GM19025 (cell line): ENCODE results near the gene PCSK1.
"Not testable (repeated sequence)": the region's sequence is repeated elsewhere in the genome, so short reads cannot be mapped to it uniquely, and the experiment has no call there.

Experiments used
- ATAC-seq: cut with Tn5 transposase; IDR thresholded peaks from one replicate; pipeline ENCODE4 v1.9.1; 2021; ENCODE audit warnings: mild to moderate bottlenecking, low read depth, moderate library complexity; ENCODE audit not compliant: unreplicated experiment

Gene PCSK1

DNA sequence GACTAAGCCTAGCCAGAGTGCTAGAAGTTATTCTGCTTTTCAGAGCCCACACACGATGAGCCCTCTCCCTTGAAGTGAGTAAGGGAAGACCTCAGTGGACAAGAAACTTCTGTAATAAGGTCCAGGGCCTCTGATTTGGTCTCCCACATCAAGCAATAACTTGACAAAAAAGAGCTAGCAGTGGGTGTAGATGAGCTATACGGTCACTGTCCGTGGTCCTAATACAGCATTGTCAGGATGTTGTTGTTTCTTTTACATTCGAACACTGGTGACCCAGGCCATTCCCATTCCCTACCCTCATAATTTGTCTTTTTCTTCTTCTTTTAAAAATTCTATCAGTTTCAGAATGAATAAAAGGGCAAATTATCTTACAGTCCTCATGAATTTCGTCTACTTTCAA is 5.2 kb downstream of the PCSK1 start:
- no peak for ATAC-seq

DNA sequence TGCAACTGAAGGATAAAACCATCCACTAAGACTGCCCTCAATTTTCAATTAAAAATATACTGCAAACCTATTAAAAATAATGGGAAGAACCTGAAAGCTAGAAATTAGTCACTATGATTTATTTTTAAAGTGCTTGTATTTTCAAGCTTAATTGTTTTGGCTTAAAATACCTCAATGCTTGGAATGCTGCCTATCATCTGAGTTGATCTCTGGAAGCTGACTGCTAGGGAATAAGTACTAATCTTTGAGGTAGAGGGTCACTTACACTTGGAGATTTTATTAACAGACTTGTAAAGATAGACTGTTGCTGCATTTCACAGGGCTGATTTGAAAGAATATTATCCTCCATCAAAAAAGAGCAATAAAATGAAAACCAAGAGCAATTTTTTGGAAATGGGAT is 6.2 kb downstream of the PCSK1 start:
- ATAC-seq = no peak

GRCh38 chr5:96425443-96425842 is 7.6 kb downstream of the PCSK1 start:
- ATAC-seq = no peak

DNA sequence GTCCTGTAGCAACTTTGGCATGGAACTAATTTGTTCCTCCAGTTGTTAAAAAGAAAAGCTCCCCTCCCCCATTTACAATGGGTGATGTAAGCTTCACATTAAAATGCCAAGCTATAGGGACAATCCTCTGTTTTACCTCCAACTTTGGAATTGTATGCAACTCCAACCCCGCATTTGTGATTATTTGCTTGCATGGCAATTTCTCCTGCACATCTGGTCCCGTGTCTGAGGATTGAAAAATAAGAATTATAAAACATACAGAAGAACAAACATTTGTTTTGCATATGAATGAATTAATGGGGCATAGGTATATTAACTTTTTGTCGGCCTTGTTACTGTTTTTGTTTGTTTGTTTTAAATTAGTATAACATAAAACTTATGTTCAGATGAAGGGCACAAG is 17.2 kb downstream of the PCSK1 start:
- ATAC-seq = no peak

DNA sequence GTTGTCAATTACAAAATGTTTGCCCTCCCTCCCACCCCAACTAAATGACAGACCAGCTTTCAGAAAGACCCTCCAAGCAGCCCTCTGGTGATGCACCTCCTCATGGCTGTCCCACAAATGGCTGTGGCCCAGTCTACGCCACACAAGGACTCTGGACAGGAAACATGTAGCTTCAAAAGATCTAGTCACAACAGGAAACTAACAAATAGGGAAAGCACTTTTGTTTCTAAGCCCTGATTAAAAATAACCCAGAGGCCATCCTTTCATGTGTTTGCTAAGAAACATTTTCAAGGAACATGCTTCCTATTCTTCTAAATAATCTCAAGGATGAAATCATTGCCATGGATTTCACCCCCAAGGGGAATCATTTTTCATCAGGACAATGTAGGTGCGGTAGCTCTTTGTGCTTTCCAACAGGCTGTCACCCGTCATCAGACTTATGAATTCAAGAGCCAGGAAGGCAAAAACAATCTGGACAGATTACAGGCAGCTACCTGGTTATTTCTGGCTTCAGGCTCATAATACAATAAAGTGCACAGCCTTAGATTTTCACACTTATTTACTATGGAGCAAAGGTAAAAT is 20.1 kb downstream of the PCSK1 start:
- ATAC-seq = no peak

GRCh38 chr5:96410013-96410412 is 23.0 kb downstream of the PCSK1 start:
- ATAC-seq = no peak

- no peak for ATAC-seq
These were observed 24.1 kb downstream of the PCSK1 start for GRCh38 chr5:96408841-96409538.

- no peak for ATAC-seq
These were observed 24.8 kb downstream of the PCSK1 start for GRCh38 chr5:96408210-96408777.

GRCh38 chr5:96407436-96407835 is 25.6 kb downstream of the PCSK1 start:
- ATAC-seq = no peak

- ATAC-seq = no peak
These were observed 28.7 kb downstream of the PCSK1 start for GRCh38 chr5:96404191-96404867.

- no peak for ATAC-seq
These were observed 30.5 kb downstream of the PCSK1 start for GRCh38 chr5:96402500-96402899.

DNA sequence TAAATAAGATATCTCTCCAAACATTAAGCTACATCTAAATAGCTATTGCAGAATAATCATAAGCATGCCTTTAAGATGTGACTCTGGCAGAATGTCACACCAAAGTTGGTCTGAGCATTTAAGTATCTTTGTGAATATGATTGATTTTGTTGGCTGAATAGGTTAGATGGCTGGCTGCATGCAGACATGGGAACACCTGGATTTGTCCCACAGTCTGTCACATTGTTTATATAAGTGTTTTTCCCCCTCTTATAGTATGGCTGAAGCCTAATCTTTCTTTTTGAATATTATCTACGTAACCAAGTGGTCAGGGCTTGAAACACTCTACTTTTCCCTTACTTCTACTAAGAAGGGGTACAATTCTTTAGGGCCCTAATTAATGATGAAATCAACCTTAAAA is 36.2 kb downstream of the PCSK1 start:
- no peak for ATAC-seq

GRCh38 chr5:96395295-96395694 is 37.8 kb downstream of the PCSK1 start:
- not testable (repeated sequence) for ATAC-seq

DNA sequence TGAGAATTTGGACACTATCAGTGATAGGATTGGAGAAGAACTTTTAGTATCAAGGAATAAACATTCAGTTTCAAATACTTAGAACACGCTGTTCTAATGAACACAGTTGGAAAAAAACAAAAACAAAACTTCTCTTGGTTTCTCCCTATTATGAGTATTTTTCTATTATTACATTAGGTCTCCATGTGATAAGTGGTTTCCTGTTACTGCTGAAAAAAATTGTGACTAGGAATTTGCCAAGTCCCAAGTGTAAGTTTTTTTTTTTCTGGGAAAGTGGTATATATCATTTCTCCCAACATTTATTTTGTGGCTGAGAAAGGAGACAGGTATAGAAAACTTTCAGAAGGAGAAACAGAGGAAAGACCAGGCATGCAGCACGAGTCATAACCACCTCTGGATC is 41.1 kb downstream of the PCSK1 start:
- no peak for ATAC-seq

DNA sequence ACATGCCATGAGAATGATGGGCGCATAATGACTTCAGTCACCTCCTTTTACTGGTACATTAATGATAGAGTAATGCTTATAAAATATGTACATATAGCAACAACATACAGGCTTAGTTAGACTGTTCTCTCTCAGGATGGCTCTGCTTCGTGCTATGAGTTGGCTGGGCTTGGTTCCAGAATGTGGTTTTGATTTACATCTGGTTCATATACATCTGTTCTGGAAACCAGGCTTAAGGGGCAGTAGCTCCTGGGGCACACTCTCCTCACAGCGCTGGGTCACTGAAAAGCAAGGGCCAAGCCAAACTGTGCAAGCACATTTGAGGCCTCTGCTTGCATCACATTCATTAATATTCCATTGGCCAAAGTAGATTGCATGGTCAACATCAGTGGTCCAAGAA is 44.9 kb downstream of the PCSK1 start:
- no peak for ATAC-seq

DNA sequence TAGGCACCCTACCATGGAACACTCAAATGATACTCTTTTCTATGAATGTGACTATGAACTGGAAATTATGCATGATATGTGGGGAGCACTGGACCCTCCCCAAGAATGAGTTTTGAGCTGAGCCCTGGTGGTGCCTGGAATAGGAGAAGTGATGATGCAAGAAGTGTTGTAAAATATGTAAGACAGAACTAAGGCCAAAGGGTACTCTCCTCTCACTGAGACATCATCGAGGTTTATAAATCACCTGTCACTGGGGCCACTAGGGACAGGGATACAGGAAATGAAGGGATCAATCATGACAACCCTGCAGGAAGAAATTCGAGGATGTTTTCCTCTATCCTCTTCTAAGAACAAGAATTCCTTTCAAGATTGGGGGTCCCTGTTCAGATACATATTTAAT is 45.4 kb downstream of the PCSK1 start:
- ATAC-seq = no peak

GRCh38 chr5:96385538-96385937 is 47.5 kb downstream of the PCSK1 start:
- ATAC-seq = no peak

DNA sequence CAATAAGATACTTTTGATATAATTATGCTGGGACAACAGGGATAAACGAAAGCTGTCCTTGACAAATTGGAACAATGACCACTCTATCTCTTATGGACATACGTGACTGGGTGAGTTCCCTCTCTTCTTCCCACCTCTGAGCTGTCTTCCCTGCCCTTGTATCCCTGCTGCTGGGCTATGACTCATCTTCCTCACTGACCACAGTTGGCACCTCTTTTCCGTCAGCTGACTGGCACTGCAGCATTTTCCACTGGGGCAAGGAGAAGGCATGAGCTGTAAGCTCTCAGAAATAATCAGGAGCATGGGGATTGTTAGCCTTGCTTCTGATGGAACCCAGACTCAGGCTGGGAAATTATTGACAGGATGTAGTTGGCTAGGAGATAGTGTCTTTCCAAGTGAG is 48.7 kb downstream of the PCSK1 start:
- no peak for ATAC-seq

- ATAC-seq = no peak
These were observed 51.5 kb downstream of the PCSK1 start for GRCh38 chr5:96381526-96381925.

DNA sequence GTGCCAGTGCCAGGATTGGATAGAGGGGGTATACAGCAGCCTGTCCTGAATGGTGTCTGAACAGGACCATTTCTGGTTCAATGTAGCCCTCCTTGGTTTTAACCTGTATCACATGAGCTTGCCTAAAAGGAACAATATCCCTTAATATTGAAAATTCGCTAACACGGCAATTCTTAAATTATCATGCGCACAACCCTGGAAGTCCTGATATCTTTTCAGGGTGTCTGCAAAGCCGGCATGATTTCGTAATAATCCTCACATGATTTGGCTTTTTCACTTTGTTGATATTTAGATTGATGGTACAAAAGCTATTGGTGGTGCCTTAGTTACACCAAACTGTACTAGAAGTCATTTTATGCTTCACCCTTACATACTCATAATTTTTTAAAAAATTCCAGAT is 53.2 kb downstream of the PCSK1 start:
- no peak for ATAC-seq

- no peak for ATAC-seq
These were observed 55.5 kb downstream of the PCSK1 start for GRCh38 chr5:96377597-96377996.

GRCh38 chr5:96377167-96377566 is 55.9 kb downstream of the PCSK1 start:
- no peak for ATAC-seq
